GM12864 (cell line): ENCODE results near the gene PLLP.

Experiments
- DNase-seq: peaks from one replicate; pipeline ENCODE4 v3.0.0-alpha.2; 2011; ENCODE audit warnings: low read depth
- H3K4me3 ChIP-seq: 2 replicates; pipeline ENCODE4 v1.5.1; 2011; ENCODE audit warnings: mild to moderate bottlenecking, low read depth, low read length, control low read depth
- TF ChIP-seq, protein P1 (sequence below): IDR thresholded peaks from 2 replicates; pipeline ENCODE4 v1.5.1; 2011; ENCODE audit warnings: low read depth, mild to moderate bottlenecking, moderate library complexity, low read length, control low read depth, inconsistent platforms; ENCODE audit errors: missing control alignments

The PLLP gene

DNA sequence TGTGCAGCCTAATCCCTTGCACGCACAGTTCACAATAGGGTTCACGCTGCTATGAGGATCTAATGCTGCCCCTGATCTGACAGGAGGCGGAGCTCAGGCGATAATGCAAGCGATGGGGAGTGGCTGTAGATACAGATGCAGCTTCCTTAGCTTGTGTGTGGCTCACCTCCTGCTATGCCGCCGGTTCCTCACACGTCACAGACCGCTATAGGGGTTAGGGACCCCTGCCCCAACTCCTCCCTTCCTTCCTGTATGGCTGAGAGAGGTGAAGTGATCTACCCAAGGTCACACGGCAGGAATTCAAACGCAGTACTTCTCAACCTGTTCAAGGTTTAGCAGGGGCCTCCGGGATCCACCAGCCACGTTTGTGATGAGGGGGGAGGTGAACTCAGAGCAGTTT is 13.4 kb upstream of the PLLP start:
- no peak overlapping the region for H3K4me3 ChIP-seq
- TF ChIP-seq, protein P1, sequence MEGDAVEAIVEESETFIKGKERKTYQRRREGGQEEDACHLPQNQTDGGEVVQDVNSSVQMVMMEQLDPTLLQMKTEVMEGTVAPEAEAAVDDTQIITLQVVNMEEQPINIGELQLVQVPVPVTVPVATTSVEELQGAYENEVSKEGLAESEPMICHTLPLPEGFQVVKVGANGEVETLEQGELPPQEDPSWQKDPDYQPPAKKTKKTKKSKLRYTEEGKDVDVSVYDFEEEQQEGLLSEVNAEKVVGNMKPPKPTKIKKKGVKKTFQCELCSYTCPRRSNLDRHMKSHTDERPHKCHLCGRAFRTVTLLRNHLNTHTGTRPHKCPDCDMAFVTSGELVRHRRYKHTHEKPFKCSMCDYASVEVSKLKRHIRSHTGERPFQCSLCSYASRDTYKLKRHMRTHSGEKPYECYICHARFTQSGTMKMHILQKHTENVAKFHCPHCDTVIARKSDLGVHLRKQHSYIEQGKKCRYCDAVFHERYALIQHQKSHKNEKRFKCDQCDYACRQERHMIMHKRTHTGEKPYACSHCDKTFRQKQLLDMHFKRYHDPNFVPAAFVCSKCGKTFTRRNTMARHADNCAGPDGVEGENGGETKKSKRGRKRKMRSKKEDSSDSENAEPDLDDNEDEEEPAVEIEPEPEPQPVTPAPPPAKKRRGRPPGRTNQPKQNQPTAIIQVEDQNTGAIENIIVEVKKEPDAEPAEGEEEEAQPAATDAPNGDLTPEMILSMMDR = no peak
- DNase-seq = no peak

DNA sequence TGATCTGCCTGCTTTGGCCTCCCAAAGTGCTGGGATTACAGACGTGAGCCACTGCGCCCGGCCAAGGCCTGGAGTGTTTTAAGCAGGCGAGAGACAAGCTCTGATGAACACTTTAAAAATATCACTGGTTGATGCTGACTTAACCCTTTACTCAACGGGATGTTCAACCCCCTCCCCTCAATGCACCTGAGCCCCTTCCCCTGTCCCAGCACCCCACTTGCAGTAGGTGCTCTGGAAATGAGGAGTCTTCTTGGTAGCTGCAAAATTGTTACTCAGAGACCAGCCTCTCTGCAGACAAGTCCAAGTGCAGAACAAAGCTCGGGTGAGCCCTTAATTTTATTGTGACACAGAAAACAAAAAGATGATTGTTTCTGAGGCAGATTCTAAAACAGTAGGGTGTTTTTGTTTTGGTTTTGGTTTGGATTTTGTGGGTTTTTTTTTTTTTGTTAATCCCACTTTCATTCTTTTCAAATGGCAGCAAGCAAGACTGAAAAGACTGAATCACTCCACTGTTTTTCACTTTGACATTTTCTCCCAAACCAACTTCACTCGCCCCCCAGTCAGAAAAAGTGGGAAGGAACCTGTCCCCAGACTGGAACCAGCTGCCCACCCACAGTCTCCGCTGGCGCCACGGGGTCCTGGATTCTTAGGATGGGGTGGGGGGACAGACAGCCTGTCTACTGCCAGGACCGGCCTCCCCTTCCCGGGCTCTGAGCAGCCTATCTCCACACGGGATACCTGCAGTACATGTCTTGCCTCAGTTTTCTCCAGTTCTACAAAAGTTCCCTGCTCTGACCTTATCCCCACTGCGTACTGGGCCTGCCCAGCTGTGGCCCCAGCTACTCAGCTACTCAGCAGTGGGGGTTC is 5.2 kb upstream of the PLLP start:
- H3K4me3 ChIP-seq = no peak overlapping the region
- DNase-seq = no peak
- TF ChIP-seq, protein P1 = no peak

DNA sequence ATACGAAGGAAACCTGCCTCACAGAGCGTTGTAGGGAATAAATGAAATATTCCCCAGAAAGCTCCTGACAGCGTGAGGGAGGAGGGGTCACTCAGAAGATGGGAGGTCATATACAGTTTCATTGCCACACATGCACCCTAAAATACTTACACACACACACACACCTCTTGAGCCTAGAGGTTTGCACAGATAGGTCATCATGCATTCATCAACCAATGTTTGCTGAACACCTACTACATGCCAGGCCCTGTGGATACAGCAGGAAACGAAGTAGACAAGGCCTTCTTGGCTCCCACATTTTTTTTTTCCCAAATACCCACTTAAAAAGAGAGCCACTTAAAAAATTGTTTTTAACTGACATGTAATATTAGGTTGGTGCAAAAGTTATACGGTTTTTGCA is 907 bp upstream of the PLLP start:
- DNase-seq = no peak
- TF ChIP-seq, protein P1 = no peak

DNA sequence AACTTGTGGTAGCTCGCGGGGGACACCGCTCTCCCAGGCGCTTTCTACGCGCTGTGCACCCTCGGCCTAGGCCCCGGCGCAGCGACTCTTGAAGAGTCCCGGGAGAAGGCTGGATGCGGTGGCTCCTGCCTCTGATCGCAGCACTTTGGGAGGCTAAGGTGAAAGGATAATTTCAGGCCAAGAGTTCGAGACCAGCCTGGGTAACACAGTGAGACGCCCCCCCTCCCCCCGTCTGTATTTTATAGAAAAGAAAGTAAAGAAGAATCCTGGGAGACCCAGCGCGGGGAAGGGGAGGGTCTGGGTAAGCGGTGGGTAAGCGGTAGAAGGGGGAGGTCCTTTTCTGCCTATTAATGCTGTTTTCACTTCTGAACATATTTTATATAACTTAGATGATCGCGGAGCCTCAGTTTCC is 486 bp upstream of the PLLP start:
- H3K4me3 ChIP-seq = peak overlapping the region; percentile 55
- DNase-seq = no peak
- TF ChIP-seq, protein P1 = no peak

More for the DNA sequence above, 907 bp upstream of the PLLP start:
- H3K4me3 ChIP-seq = no peak overlapping the region

DNA sequence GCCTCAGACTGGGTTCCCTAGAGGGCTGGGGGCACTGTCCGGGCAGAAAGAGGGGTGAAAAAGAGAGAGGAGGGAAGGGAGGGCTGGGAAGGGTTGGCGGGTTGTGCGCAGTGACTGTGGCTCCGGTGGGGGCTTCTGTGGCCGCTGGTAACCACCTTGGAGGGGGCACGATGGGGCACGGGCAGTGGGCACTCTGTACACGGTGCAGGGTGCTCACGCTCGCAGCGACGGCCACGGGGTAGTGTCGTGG is 588 bp downstream of the PLLP start:
- no peak overlapping the region for H3K4me3 ChIP-seq
- DNase-seq = no peak
- TF ChIP-seq, protein P1 = no peak

DNA sequence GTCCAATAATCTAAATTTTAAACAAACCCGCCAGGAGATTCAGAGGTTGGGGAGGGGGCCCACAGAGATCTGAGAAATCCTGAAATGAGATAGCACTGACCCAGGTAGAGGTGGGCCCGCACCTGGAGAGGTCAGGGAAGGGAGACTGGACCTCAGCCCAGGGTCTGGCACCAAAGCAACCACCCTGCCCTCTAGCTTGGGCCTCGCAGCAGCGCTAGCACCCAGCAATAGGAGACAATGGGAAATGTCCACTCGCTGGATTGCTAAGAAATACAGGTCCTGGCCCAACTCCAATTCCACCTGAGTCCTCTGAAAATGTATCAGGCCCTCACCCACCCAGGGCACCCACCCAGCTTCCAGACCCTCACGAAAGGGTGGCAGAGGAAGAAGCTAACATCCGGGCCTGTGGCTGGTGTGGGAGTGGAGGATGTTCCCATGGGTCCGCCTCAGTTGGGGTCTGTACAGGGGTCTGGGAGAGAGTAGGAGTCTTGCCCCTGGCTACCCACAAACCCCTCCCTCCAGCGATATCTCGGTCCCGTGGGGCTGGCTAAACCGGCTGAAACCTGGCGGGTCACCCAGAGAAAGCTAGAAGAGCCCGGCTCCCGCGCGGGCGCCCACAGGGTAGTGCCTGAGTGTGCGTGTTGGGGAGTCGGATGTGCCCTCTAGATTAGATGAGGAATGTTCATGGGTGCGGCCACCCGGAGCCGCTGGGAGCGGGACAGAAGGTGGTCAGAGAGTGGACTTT is 1.1 kb downstream of the PLLP start:
- TF ChIP-seq, protein P1 = no peak
- DNase-seq = no peak
- no peak overlapping the region for H3K4me3 ChIP-seq
